GM23338 (cell line): ENCODE results near the gene ZNF219. TPM values are rescaled to one million over a fixed set of nuclear protein-coding genes. Genes with fewer than 3 reads are reported as not detected.

ENCODE experiments used
- ATAC-seq: fragments of 200-7000 bp; cut with Tn5 transposase; 3 replicates; pipeline ENCODE4 v1.9.1; 2020
- DNase-seq: peaks from one replicate; pipeline ENCODE4 v3.0.0-alpha.2; 2015; ENCODE audit warnings: low spot score
- H2AFZ ChIP-seq: fragments of 200-600 bp; sonication (generic); 2 replicates; pipeline ENCODE4 v1.8.0; 2016; ENCODE audit warnings: antibody characterized with exemption, mild to moderate bottlenecking, moderate library complexity
- H3F3A ChIP-seq: fragments of 200-600 bp; sonication (generic); replicated peaks from 2 replicates; pipeline ENCODE4 v1.8.0; 2017; ENCODE audit warnings: antibody characterized with exemption, mixed run types, low read depth
- H3K27ac ChIP-seq: fragments of 200-600 bp; sonication (generic); 2 replicates; pipeline ENCODE4 v1.6.1; 2016; ENCODE audit warnings: low read depth
- H3K27me3 ChIP-seq: fragments of 200-600 bp; sonication (generic); 2 replicates; pipeline ENCODE4 v1.8.0; 2016; ENCODE audit warnings: mild to moderate bottlenecking, mixed run types, moderate library complexity; ENCODE audit not compliant: insufficient read depth
- H3K36me3 ChIP-seq: fragments of 200-600 bp; sonication (generic); 2 replicates; pipeline ENCODE4 v1.8.0; 2016; ENCODE audit warnings: mild to moderate bottlenecking; ENCODE audit not compliant: insufficient read depth
- H3K4me1 ChIP-seq: fragments of 200-600 bp; sonication (generic); 2 replicates; pipeline ENCODE4 v1.8.0; 2016; ENCODE audit warnings: mild to moderate bottlenecking, moderate library complexity; ENCODE audit not compliant: insufficient read depth
- H3K4me2 ChIP-seq: fragments of 200-600 bp; sonication (generic); 2 replicates; pipeline ENCODE4 v1.7.1; 2017; ENCODE audit warnings: mixed run types
- H3K4me3 ChIP-seq: fragments of 200-600 bp; sonication (generic); 2 replicates; pipeline ENCODE4 v1.6.1; 2016; ENCODE audit warnings: mixed run types
- H3K79me2 ChIP-seq: fragments of 200-600 bp; sonication (generic); replicated peaks from 2 replicates; pipeline ENCODE4 v1.8.0; 2017; ENCODE audit warnings: mild to moderate bottlenecking; ENCODE audit not compliant: insufficient read depth
- H3K9me2 ChIP-seq: fragments of 200-600 bp; sonication (generic); 2 replicates; pipeline ENCODE4 v1.8.0; 2017; ENCODE audit not compliant: insufficient read depth
- H4K20me1 ChIP-seq: fragments of 200-600 bp; sonication (generic); replicated peaks from 2 replicates; pipeline ENCODE4 v1.8.0; 2017; ENCODE audit warnings: mild to moderate bottlenecking; ENCODE audit not compliant: insufficient read depth
- H3K27ac Mint-ChIP-seq: 2 replicates; pipeline ENCODE4 v1.8.0; 2020; ENCODE audit warnings: inconsistent platforms, mild to moderate bottlenecking, moderate library complexity, mixed read lengths
- H3K27me3 Mint-ChIP-seq: 3 replicates; pipeline ENCODE4 v1.8.0; 2022; ENCODE audit warnings: low read depth, mild to moderate bottlenecking, moderate library complexity, mixed read lengths, inconsistent platforms; ENCODE audit not compliant: insufficient read depth, poor library complexity
- H3K36me3 Mint-ChIP-seq: 3 replicates; pipeline ENCODE4 v1.8.0; 2021; ENCODE audit warnings: low read depth, mild to moderate bottlenecking, inconsistent platforms, moderate library complexity, mixed read lengths
- H3K4me1 Mint-ChIP-seq: 3 replicates; pipeline ENCODE4 v1.8.0; 2020; ENCODE audit warnings: mild to moderate bottlenecking, inconsistent platforms, mixed read lengths
- H3K4me3 Mint-ChIP-seq: 3 replicates; pipeline ENCODE4 v1.8.0; 2021; ENCODE audit warnings: moderate library complexity, mild to moderate bottlenecking, inconsistent platforms, mixed read lengths
- H3K9me3 Mint-ChIP-seq: 3 replicates; pipeline ENCODE4 v1.8.0; 2020; ENCODE audit warnings: moderate library complexity, mild to moderate bottlenecking, inconsistent platforms, mixed read lengths
- CREB1 ChIP-seq: fragments of 250-450 bp; sonication (Bioruptor Pico); IDR thresholded peaks from 2 replicates; pipeline ENCODE4 v1.5.0; 2020; ENCODE audit warnings: low read depth, mild to moderate bottlenecking, moderate library complexity
- EZH2 ChIP-seq: fragments of 200-600 bp; sonication (generic); IDR thresholded peaks from one replicate; pipeline ENCODE4 v1.8.0; 2017; ENCODE audit warnings: antibody characterized with exemption, mild to moderate bottlenecking, low read depth; ENCODE audit not compliant: unreplicated experiment
- EZH2phosphoT487 ChIP-seq: fragments of 200-600 bp; sonication (generic); IDR thresholded peaks from one replicate; pipeline ENCODE4 v1.8.1; 2018; ENCODE audit warnings: antibody characterized with exemption; ENCODE audit not compliant: unreplicated experiment
- JUNB ChIP-seq: IDR thresholded peaks from one replicate; pipeline ENCODE4 v1.6.1; 2016; ENCODE audit warnings: antibody characterized with exemption; ENCODE audit not compliant: unreplicated experiment
- NANOG ChIP-seq: IDR thresholded peaks from 2 replicates; pipeline ENCODE4 v1.6.1; 2016; ENCODE audit warnings: antibody characterized with exemption, borderline replicate concordance
- POLR2AphosphoS5 ChIP-seq: IDR thresholded peaks from 2 replicates; pipeline ENCODE4 v1.6.1; 2016; ENCODE audit warnings: antibody characterized with exemption, low read depth
- STAT1 ChIP-seq: IDR thresholded peaks from one replicate; pipeline ENCODE4 v1.6.1; 2016; ENCODE audit warnings: antibody characterized with exemption; ENCODE audit not compliant: unreplicated experiment
- ZNF114 ChIP-seq: fragments of 250-450 bp; sonication (Bioruptor Pico); IDR thresholded peaks from 2 replicates; pipeline ENCODE4 v1.5.0; 2020; ENCODE audit warnings: mild to moderate bottlenecking, moderate library complexity
- ZNF331 ChIP-seq: fragments of 250-450 bp; sonication (Bioruptor Pico); IDR thresholded peaks from 2 replicates; pipeline ENCODE4 v1.5.0; 2020; ENCODE audit warnings: low read depth, mild to moderate bottlenecking, moderate library complexity
- polyA plus RNA-seq: library from polyadenylated mRNA; unstranded; fragments of >200 nt; fragmentation: Nextera tagmentation; extraction: Ambion mirVana; gene quantifications from 2 replicates; pipeline ENCODE4 v1.2.1, GENCODE V29; 2016
- total RNA-seq: library from RNA; depleted of rRNA; stranded (reverse); fragments of >200 nt; shearing (Covaris generic); gene quantifications from 2 replicates; pipeline ENCODE4 v1.2.3, GENCODE V29; 2014
- TF ChIP-seq, protein P1 (sequence below): IDR thresholded peaks from one replicate; pipeline ENCODE4 v1.6.1; 2018; ENCODE audit warnings: antibody characterized with exemption; ENCODE audit not compliant: unreplicated experiment
- TF ChIP-seq, protein P2 (sequence below): fragments of 250-450 bp; sonication (Bioruptor Pico); IDR thresholded peaks from 2 replicates; pipeline ENCODE4 v1.5.0; 2020; ENCODE audit warnings: mild to moderate bottlenecking, moderate library complexity
- TF ChIP-seq, protein P3 (sequence below), 2 experiments: fragments of 200-600 bp in 1 of 2; sonication (generic) in 1 of 2; conservative IDR thresholded peaks; 2 replicates each; pipeline versions ENCODE4 v1.5.1 to v1.6.1; 2016 to 2017; ENCODE audit warnings: antibody characterized with exemption in 2 of 2, low read depth in 2 of 2, mild to moderate bottlenecking in 2 of 2, moderate library complexity in 1 of 2
- TF ChIP-seq, protein P4 (sequence below): IDR thresholded peaks from 2 replicates; pipeline ENCODE4 v1.6.1; 2016; ENCODE audit warnings: antibody characterized with exemption

ZNF219 gene
- total and polyA plus RNA-seq, 2 experiments from 2014 or later, result 37.7 to 153 TPM

DNA sequence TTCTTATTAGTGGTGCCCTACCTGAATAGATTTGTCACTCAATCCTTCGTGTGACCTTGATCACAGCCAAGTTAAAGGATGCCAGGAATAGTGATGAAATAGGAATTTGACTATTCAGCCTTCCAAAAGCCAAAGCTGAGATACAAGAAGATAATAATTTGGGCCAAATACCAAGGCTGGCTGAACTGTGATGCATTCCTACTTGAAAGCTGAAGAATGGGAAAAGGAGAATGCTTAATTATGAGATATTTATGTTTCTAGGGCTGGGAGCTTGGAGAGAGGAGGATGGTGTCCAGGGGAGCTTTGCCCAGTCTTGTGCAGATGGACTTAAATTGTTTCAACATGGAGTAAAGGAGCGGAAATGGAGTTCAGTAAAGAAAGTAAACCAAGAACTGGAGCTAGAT, 51.1 kb downstream of the ZNF219 start (continued):
- TF ChIP-seq, protein P1, sequence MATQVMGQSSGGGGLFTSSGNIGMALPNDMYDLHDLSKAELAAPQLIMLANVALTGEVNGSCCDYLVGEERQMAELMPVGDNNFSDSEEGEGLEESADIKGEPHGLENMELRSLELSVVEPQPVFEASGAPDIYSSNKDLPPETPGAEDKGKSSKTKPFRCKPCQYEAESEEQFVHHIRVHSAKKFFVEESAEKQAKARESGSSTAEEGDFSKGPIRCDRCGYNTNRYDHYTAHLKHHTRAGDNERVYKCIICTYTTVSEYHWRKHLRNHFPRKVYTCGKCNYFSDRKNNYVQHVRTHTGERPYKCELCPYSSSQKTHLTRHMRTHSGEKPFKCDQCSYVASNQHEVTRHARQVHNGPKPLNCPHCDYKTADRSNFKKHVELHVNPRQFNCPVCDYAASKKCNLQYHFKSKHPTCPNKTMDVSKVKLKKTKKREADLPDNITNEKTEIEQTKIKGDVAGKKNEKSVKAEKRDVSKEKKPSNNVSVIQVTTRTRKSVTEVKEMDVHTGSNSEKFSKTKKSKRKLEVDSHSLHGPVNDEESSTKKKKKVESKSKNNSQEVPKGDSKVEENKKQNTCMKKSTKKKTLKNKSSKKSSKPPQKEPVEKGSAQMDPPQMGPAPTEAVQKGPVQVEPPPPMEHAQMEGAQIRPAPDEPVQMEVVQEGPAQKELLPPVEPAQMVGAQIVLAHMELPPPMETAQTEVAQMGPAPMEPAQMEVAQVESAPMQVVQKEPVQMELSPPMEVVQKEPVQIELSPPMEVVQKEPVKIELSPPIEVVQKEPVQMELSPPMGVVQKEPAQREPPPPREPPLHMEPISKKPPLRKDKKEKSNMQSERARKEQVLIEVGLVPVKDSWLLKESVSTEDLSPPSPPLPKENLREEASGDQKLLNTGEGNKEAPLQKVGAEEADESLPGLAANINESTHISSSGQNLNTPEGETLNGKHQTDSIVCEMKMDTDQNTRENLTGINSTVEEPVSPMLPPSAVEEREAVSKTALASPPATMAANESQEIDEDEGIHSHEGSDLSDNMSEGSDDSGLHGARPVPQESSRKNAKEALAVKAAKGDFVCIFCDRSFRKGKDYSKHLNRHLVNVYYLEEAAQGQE, result no peak
- no peak for TF ChIP-seq EZH2

DNA sequence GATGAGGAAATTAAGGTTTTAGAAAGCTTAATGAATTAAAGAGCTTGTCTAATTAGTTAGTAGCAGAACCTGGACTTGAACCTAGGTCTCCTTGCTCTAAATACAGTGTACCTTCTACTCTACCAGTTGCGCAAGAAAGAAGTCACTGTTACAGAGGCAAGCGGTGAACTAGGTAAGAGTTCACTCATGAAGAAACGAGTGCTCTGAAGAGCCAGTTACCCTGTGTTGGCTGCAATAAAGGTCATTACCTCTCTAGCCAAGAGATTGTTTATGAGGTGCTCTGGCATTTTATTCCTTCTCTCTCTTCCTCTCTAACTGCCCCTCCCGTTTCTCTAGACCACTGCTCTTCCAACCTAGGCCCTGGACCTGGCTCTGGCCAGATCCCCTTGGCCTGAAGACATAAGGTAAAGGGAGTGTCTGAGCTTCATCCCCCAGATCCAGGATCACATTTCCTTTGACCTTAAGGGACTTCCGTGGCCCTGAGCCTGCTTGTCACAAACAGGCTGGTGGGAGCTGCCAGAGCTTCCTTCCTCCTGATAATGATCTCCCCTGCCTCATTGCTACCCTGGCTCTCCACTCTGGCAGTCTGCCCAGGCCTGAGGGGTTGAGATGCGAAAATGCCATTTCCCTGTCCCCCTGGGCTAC, 54.4 kb downstream of the ZNF219 start:
- H3K4me1 ChIP-seq, result peaks cover 8% of the 10 kb centered on the region
- peaks cover 10% of the 10 kb centered on the region for H3K27me3 Mint-ChIP-seq
- H3K9me2 ChIP-seq, result no peaks in the 10 kb centered on the region; the same call in 1 of the 2 replicates
- no peak overlapping the region for H2AFZ ChIP-seq
- DNase-seq, result no peak
- no peaks in the 10 kb centered on the region for H3F3A ChIP-seq
- ATAC-seq, result no peak
- no peak overlapping the region for H3K4me3 Mint-ChIP-seq
- no peak overlapping the region for H3K4me2 ChIP-seq
- H3K27me3 ChIP-seq, result no peaks in the 10 kb centered on the region
- H4K20me1 ChIP-seq, result no peaks in the 10 kb centered on the region
- H3K4me1 Mint-ChIP-seq, result peaks cover 15% of the 10 kb centered on the region
- no peak overlapping the region for H3K27ac Mint-ChIP-seq
- H3K9me3 Mint-ChIP-seq, result no peaks in the 10 kb centered on the region; the same call in 2 of the 3 replicates
- no peak overlapping the region for H3K27ac ChIP-seq
- no peaks in the 10 kb centered on the region for H3K79me2 ChIP-seq
- no peaks in the 10 kb centered on the region for H3K36me3 ChIP-seq
- H3K36me3 Mint-ChIP-seq, result no peaks in the 10 kb centered on the region
- H3K4me3 ChIP-seq, result no peak overlapping the region
- no peak for TF ChIP-seq ZNF114 (CRISPR knock-in tag)
- no peak for TF ChIP-seq EZH2
- TF ChIP-seq NANOG, result no peak
- TF ChIP-seq, protein P2, sequence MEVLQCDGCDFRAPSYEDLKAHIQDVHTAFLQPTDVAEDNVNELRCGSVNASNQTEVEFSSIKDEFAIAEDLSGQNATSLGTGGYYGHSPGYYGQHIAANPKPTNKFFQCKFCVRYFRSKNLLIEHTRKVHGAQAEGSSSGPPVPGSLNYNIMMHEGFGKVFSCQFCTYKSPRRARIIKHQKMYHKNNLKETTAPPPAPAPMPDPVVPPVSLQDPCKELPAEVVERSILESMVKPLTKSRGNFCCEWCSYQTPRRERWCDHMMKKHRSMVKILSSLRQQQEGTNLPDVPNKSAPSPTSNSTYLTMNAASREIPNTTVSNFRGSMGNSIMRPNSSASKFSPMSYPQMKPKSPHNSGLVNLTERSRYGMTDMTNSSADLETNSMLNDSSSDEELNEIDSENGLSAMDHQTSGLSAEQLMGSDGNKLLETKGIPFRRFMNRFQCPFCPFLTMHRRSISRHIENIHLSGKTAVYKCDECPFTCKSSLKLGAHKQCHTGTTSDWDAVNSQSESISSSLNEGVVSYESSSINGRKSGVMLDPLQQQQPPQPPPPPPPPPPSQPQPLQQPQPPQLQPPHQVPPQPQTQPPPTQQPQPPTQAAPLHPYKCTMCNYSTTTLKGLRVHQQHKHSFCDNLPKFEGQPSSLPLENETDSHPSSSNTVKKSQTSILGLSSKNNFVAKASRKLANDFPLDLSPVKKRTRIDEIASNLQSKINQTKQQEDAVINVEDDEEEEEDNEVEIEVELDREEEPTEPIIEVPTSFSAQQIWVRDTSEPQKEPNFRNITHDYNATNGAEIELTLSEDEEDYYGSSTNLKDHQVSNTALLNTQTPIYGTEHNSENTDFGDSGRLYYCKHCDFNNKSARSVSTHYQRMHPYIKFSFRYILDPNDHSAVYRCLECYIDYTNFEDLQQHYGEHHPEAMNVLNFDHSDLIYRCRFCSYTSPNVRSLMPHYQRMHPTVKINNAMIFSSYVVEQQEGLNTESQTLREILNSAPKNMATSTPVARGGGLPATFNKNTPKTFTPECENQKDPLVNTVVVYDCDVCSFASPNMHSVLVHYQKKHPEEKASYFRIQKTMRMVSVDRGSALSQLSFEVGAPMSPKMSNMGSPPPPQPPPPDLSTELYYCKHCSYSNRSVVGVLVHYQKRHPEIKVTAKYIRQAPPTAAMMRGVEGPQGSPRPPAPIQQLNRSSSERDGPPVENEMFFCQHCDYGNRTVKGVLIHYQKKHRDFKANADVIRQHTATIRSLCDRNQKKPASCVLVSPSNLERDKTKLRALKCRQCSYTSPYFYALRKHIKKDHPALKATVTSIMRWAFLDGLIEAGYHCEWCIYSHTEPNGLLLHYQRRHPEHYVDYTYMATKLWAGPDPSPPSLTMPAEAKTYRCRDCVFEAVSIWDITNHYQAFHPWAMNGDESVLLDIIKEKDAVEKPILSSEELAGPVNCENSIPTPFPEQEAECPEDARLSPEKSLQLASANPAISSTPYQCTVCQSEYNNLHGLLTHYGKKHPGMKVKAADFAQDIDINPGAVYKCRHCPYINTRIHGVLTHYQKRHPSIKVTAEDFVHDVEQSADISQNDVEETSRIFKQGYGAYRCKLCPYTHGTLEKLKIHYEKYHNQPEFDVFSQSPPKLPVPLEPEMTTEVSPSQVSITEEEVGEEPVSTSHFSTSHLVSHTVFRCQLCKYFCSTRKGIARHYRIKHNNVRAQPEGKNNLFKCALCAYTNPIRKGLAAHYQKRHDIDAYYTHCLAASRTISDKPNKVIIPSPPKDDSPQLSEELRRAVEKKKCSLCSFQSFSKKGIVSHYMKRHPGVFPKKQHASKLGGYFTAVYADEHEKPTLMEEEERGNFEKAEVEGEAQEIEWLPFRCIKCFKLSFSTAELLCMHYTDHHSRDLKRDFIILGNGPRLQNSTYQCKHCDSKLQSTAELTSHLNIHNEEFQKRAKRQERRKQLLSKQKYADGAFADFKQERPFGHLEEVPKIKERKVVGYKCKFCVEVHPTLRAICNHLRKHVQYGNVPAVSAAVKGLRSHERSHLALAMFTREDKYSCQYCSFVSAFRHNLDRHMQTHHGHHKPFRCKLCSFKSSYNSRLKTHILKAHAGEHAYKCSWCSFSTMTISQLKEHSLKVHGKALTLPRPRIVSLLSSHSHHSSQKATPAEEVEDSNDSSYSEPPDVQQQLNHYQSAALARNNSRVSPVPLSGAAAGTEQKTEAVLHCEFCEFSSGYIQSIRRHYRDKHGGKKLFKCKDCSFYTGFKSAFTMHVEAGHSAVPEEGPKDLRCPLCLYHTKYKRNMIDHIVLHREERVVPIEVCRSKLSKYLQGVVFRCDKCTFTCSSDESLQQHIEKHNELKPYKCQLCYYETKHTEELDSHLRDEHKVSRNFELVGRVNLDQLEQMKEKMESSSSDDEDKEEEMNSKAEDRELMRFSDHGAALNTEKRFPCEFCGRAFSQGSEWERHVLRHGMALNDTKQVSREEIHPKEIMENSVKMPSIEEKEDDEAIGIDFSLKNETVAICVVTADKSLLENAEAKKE (CRISPR knock-in tag), result no peak
- no peak for TF ChIP-seq JUNB
- no peak for TF ChIP-seq EZH2phosphoT487
- no peak for TF ChIP-seq ZNF331 (CRISPR knock-in tag)
- no peak for TF ChIP-seq POLR2AphosphoS5
- TF ChIP-seq, protein P3, sequence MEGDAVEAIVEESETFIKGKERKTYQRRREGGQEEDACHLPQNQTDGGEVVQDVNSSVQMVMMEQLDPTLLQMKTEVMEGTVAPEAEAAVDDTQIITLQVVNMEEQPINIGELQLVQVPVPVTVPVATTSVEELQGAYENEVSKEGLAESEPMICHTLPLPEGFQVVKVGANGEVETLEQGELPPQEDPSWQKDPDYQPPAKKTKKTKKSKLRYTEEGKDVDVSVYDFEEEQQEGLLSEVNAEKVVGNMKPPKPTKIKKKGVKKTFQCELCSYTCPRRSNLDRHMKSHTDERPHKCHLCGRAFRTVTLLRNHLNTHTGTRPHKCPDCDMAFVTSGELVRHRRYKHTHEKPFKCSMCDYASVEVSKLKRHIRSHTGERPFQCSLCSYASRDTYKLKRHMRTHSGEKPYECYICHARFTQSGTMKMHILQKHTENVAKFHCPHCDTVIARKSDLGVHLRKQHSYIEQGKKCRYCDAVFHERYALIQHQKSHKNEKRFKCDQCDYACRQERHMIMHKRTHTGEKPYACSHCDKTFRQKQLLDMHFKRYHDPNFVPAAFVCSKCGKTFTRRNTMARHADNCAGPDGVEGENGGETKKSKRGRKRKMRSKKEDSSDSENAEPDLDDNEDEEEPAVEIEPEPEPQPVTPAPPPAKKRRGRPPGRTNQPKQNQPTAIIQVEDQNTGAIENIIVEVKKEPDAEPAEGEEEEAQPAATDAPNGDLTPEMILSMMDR (conservative IDR thresholded peaks at IDR 0.05; ENCODE audit: low read depth in 2 of 2), result no peak
- TF ChIP-seq CREB1 (CRISPR knock-in tag), result no peak
- TF ChIP-seq, protein P4, sequence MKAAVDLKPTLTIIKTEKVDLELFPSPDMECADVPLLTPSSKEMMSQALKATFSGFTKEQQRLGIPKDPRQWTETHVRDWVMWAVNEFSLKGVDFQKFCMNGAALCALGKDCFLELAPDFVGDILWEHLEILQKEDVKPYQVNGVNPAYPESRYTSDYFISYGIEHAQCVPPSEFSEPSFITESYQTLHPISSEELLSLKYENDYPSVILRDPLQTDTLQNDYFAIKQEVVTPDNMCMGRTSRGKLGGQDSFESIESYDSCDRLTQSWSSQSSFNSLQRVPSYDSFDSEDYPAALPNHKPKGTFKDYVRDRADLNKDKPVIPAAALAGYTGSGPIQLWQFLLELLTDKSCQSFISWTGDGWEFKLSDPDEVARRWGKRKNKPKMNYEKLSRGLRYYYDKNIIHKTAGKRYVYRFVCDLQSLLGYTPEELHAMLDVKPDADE, result no peak
- TF ChIP-seq STAT1, result no peak
